Measurements from ENCODE around the gene CTNNBL1. TPM values are rescaled to one million over a fixed set of nuclear protein-coding genes. Genes with fewer than 3 reads are reported as not detected.

CTNNBL1 gene
- total RNA-seq, 1 experiment from 2014 or later: 37.6 TPM

DNA sequence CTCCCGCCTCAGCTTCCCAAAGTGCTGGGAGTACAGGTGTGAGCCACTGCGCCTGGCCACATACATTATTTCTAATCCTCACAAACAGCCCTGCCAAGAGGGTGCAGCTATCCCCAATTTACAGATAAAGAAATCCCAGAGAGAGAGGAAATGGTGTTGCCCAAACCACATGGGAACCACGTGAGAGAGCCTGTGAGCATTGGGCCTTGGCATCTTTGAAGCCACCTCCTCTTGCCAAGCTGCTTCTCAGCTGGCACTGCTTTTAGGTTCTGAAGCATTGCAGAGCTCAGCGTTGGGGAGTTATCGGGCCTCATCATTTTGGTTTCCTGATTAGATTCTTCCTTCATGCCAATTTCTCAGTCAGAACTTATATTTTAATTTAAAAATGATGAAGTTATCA is 80.3 kb downstream of the CTNNBL1 start:
- DNase-seq (ENCODE audit: extremely low read depth, low read depth): no peak

DNA sequence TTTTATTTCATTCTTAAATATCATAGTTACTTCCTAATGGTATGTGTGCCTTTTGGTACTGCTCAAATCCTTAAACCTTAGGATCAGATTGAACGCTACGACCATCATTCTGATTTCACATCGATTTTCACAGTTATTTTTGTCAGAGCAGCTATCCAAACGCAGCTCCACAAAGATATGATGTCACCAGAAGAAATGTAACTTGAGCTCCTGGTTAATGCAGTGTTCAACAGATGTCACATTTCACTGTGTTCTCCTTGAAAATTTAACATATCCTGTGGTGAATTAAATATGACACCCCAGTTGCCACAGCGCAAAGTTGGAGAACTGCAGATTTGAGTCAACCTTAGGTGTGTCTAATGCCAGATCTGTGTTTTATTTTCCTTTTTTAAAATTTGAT is 81.4 kb downstream of the CTNNBL1 start:
- DNase-seq (ENCODE audit: extremely low read depth, low read depth): no peak

DNA sequence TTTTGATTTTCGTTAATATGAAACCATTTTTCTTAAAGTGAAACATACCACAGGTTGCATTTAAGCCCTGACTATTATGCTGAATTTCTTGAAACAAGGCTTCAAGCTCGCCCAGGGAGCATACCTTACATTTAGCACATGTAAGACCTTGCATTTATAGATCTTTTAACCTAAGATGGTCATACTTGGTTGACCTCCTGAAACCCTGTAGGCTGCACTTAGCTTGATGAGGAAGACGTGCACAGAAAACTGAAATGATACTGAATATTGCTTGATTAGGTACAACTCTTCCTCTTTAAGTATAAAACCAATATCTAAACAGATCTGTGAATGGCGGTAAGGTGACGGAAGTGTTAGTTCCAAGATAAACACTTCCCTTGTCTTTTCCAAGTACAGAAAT is 82.2 kb downstream of the CTNNBL1 start:
- DNase-seq (ENCODE audit: extremely low read depth, low read depth): no peak

DNA sequence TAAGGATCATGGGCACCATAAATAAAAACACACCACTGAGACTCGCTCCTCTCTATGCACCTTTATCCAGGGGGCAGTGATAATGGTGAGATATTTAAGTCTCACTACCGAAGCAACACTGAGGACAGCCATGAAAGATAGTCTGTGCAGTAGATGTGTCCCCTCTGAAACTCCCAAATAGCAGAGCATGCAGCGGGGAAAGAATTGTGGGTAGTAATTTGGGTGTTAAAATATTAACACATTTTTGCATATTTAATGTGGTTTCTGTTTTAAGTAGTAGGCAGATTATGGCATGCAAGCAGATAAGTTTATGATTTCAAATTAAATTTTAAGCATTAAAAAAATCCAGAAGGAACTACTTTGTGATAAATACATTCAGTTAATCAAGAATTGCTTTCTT is 82.7 kb downstream of the CTNNBL1 start:
- DNase-seq (ENCODE audit: extremely low read depth, low read depth): no peak

DNA sequence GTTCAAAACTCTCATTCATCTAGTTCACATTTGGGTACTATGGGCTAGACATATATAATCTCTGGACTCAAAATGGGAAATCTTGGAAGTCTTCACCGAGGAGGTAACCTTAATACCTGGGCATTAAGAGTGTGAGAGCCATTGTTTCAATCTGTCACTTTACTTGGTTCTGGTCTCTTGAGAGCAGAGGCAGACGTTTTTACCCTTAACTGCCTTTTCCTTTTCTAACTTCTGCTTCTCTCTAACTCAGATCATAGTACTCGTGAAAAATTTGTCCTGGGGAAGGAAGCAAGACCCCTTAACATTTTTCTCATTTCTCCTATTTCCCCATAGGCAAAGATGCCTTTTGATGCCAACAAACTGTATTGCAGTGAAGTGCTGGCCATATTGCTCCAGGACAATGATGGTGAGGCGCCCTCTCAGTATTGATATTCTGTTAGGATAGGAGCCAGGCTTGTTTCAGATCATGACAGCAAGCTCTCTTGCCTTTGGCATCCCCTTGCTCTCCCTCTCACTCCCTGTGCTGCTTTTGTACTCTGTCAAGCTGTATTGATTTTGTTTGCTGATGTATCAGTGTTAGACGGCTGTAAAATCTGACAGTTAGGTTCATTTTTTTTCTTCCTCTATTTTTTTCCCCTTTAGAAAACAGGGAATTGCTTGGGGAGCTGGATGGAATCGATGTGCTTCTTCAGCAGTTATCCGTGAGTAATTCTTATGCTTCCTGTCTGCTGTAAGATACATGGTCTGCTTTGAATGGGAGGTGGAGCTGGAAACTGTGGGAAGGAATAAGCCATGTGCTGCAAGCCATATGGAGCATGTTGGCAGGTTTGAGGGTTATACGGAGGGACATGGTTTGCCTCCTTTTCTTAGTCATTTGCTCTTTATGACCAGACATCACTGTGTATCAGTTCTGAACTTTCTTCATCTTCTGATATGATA is 83.5 kb downstream of the CTNNBL1 start:
- DNase-seq (ENCODE audit: extremely low read depth, low read depth): no peak

DNA sequence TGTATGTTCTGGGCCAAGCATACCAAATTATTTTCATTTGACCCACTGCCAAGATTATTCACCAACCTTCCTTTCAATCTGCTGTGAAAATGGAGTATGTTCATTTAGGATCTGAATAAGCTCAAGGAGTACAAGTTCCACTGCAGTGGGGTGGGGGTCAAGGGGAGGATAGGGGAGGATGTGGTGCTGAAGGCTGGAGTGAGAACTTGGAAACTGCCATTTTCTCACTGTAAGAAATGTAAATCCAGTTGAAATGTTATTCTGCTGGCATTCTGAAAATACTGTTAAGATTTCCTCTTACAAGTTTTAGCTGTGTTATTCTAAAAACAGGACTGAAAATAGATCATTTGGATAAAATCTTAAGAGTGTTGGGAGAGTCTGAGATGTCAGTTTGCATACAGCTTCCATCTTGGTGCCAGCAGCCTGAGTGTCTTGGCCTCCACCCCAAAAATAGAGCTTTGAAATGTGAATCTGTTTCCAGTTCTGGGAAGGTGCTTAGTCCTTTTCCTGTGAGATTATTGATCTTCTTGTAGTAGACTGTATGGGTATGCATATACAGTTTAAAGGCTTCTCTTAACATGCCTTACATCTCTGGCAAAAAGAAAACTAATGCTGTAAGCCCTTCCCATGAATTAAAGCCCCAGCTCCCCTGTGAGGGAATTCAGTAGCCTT is 84.3 kb downstream of the CTNNBL1 start:
- DNase-seq (ENCODE audit: extremely low read depth, low read depth): no peak

DNA sequence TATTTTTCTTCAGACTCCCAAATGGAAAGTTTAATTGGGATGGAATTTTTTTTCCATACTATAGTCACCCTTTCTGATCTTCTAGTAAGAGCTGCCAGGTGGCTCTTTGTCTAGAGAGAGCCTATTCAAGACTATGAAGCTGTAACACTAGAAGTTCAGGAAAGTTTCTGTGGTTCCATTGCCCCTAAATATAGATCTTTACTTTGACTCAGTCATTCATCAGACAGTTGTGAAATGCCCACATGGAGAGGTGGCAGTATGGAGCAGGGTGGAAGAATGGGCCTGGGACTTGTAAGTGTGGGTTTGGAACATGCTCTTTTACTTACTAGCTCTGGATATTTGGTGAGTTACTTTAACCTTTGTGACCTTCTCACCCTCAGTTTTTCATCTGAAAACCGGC is 87.8 kb downstream of the CTNNBL1 start:
- no peak for DNase-seq (ENCODE audit: extremely low read depth, low read depth)

DNA sequence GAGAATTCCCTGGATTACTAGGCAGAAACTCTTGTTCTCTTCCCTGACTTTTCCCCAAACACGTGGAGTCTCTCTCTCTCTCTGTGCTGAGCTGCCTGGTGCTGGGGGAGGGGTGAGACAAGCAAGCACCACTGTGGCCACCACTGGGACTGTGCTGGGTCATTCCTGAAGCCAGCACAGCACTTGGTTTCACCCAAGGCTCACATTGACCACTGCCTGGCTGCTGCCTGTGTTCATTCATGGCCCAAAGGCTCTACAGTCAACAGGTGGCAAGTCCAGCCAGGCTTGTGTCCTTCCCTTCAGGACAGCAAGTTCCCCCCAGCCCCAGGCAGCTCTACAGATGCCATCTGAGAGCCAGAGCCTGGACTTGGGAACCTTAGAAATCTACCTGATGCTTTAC is 92.2 kb downstream of the CTNNBL1 start:
- DNase-seq (ENCODE audit: extremely low read depth, low read depth): no peak

DNA sequence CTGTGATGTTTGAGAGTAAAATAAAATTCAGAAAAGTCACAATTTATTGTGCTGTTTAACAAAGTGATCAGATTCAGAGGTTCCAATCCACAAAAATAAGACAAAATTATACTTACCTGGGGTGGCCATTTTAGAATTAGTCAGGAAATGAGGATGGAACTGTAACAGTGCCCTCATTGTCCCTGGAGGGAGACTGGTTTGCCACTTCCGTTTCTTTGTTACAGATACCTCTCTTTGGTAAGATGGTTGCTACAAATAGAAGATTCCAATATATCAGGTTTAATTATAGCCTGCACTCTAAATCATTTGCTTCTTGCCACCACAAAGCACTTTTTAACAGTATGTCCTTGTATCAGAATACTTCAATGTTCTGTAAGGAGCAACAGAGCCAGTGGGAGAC is 95.6 kb downstream of the CTNNBL1 start:
- no peak for DNase-seq (ENCODE audit: extremely low read depth, low read depth)

DNA sequence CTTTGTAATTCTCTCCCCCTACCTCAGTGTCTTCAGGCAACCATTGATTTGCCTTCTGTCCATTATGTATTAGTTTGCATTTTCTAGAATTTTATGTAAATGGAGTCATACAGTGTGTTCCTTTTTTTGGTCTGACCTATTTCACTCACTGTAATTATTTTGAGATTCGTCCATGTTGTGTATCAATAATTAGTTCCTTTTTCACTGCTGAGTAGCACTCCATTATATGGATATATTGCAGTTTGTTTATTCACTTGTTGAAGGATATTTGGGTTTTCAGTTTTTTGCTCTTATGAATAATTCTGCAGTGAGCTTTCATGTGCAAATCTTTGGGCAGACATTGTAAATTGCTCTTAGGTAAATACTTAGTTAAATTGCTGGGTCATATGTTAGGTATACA is 97.1 kb downstream of the CTNNBL1 start:
- DNase-seq (ENCODE audit: extremely low read depth, low read depth): no peak

DNA sequence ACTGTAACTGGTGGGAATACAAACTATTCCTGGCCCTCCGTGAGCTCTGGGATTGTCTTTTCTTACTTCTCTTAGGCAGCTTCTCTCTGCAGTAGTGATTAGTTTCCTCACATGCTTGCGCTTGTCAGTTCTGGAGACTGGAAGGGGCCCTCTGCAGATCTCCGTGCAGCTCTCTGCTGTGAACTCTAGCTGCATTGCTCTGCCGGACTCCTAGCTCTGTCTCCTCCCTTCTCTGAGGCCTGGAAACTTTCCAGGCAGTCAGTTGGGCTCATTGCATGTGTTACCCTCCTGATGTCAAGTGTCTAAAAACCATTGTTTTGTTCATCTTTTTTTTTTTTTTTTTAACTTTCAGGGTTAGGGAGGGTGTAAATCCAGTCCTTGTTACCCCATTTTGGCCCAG is 102.3 kb downstream of the CTNNBL1 start:
- no peak for DNase-seq (ENCODE audit: extremely low read depth, low read depth)

DNA sequence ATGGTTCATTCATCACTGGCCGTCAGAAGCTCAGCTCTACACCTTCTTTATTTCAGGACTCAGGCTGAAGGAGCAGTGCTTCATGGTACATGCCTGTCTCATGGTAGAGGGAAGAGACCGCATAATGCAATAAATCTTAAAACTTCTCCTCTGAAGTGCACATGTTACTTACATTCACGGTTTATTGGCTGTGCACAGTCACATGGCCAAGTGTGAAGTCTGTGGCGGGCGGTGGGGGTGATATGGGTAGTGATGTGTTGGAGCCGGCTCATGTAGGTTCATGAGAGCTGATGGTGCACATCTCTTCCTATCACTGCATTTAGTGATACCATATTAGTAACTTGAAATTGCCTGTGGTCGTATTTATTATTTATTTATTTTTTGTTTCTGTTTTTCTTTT is 102.9 kb downstream of the CTNNBL1 start:
- DNase-seq (ENCODE audit: extremely low read depth, low read depth): no peak

DNA sequence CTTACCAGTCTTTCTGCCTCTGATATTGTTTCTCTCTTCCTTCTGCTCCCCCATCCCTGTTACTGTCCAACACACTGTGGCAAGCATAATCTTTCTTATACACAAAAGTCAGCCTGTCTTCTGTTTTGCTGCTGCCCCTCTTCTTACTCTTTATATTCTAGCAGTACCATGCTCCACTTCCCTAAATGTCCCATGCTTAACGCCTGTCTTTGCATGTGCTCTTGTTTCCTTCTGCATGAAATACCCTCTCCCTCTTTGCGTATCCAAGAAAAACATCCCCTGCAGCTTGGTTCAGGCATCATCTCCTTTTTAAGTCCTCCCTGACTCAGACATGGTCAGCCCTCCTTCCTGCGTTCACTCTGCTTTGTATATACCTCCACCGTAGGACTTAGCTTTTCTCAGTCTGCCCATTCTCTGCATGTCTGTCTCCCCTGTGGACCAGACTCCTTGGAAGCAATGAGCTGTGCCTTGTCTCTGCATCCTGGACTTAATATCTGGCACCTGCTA is 103.9 kb downstream of the CTNNBL1 start:
- DNase-seq (ENCODE audit: extremely low read depth, low read depth): no peak

DNA sequence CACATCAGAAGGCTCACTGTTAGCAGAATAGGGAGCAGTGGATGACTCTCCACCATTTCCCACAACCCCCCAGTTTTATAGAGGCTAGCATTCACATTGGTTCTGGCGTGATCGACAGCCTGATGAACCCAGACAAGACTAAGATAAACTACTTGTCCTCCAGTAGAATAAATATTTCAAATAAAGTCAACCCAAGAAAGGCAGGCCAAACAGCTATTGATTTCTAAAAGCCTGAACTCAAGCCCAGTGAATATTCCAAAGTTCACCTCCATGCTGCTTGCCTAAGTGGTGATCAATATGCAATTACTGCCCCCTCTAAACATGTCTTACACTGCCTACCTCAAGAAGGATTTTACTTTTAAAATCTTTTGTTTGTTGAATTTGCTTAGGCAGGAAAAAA is 104.5 kb downstream of the CTNNBL1 start:
- DNase-seq (ENCODE audit: extremely low read depth, low read depth): no peak

DNA sequence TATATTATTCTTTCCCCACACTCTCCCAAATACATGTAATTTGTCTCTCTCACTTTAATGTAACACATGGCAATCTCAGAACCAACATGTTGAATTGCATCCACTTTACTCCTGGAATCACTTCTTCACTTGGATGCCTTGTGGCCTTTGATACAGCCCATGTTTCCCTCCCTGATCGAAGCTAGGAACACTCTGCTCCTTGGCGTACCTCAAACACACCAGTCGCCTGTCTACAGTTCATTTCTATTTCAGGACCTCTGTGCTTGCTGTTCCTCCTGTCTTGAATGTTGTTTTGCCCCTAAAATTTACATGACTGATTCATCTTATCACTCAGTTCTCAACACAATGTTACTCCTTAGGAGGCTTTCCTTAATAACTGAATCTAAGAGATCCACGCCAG is 106.8 kb downstream of the CTNNBL1 start:
- no peak for DNase-seq (ENCODE audit: extremely low read depth, low read depth)

DNA sequence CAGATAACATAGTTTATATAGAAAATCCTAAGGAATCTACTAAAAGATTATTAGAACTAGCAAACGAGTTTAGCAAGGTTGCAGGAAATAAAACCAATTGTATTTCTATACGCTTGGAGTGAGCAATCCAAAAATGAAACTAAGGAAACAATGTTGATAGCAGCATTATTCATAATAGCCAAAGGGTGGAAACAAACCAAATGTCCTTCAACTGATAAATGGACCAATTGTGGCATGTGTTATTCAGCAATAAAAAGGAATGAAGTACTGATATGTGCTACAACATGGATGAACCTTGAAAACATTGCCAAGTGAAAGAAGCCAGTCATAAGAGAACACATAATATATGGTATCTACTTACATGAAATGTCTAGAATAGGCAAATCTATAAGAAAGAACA is 108.1 kb downstream of the CTNNBL1 start:
- no peak for DNase-seq (ENCODE audit: extremely low read depth, low read depth)

DNA sequence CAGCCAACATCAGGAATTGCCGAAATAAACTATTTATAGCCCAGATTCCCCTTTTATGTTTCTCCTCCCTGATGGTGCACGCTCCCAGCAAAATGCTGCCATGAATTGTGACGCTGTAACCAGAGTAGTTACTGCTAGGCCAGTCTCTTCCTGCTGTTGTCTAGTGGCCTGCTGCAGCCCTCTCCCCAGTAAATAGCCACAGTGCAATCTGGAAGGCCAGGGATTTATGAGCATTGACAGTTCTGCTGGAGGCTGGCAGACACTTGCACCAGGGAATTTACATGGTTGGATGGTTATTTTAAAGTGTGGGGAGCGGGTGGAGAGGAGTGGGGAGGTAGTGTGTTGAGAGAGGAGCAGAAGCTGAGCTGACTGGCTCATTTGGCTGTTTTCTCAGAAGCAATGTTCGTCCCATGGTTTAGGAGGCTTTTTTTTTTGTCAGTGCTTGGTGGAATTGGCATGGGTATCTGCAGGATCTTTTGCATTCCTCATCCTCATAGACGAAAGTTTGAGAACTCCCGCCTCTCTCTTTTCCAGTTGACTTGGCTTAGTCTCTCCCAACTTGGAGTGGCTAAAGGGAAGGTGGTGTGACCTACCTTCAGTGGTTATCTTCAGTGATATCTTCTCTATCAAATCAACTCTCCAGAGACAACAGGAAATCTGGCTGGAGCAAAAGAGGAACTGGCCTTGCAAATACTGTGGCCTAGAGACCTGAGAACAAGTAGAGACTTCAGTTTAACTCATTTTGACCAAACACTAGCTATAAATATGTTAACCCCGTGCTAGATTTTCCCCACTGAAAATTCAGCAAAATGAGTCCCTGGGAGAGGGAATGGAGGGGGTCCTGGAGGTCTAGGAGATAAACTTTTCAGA is 109.8 kb downstream of the CTNNBL1 start:
- no peak for DNase-seq (ENCODE audit: extremely low read depth, low read depth)

DNA sequence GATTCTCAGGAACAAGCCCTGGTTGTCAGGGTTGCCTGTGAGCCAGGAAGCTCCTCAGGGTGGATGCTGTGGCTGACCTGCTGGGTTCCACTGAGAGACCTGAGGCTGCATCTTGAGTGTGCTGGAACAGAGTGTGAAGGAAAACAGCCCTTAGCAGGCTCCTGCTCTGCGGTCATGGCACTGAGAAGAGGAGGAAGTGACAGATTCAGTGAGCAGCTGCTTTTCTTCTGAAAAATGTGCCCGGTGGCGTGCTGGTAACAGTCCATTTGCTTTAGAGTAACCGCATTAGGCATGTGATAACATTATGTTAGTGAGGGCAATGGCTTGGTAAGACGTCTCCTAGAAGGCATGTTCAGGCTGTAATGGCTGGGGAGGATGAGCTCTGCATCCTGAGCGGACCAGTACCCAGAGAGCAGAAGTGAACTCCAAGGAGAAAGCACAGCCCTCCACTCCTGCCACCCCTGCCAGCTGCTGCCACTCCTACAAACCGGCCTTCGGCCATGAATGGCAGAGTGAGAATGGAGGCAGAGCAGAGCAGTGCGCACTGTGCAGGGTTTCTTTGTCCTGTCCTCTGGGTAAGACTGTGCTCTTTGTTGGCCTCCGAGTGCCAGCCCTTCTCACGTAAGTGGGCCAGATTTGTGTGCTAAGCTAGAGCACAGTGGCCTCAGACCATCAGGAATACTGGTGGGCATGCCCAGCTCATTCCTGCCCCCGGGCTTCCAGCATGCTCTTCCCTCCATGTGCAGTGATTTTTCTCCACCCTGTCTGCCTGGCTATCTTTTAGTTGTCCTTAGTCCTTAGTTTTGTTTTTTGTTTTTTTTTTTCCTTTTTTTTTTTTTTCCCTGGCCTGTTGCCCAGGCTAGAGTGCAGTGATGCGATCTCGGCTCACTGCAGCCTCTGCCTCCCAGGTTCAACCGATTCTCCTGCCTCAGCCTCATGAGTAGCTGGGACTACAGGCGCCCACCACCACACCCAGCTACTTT is 111.0 kb downstream of the CTNNBL1 start:
- DNase-seq (ENCODE audit: extremely low read depth, low read depth): no peak

DNA sequence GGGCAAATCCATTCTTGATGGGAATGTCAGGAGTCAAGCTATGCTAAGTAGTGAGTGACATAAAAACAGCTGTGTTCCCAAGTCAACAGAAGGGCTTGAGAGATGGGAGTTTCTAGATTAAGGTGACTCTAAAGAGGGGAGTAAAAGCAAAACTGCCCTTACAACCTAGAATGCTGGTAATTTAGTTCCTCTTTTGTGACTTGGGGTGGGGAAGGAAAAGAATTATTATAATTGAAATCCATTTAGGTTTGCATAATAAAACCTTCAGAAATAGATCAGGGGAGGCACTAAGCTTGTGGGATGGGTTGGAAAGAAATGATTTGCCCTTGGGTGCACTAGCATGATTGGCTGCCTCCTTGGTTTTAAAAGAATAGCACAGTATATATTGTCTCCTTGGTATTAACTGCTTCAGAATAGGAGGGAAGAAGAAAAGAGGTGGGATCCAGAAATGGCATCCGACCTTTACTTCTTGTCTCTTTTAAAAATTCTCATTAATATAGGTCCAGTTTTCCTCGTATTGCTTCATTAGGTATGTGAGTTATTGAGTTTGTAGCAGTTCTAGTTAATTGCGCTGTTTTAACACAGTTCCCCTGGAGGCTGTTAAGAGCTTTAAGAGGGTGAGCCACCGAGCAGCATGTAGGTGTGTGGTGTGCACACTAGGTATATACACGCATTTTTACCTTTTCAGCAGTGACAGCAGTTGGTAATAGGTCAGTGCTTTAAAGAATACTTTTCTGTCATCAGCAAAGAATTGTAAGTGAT is 113.8 kb downstream of the CTNNBL1 start:
- DNase-seq (ENCODE audit: extremely low read depth, low read depth): no peak

All from NCI-H460 (cell line).